Breast epithelium (tissue), 4 donors: ENCODE results near the gene TPD52L1. TPM values are rescaled to one million over a fixed set of nuclear protein-coding genes. Genes with fewer than 3 reads are reported as not detected.

Source experiments
- DNase-seq, 2 donors: peaks; one replicate each; pipeline ENCODE4 v3.0.0-alpha.2; 2019; ENCODE audit warnings: low spot score in 2 of 2
- H3K27ac ChIP-seq, 2 donors: fragments of 200-600 bp; sonication (generic) in 1 of 2; one replicate each; pipeline ENCODE4 v1.5.1; 2016 to 2019; ENCODE audit warnings: mild to moderate bottlenecking in 1 of 2
- H3K27me3 ChIP-seq, 2 donors: fragments of 200-600 bp; sonication (generic) in 1 of 2; one replicate each; pipeline versions ENCODE4 v1.5.1 to v1.6.0; 2017 to 2019; ENCODE audit warnings: control low read depth in 1 of 2, mild to moderate bottlenecking in 1 of 2
- H3K36me3 ChIP-seq: fragments of 200-600 bp; one replicate; pipeline ENCODE4 v1.5.1; 2019
- H3K4me1 ChIP-seq, 2 donors: fragments of 200-600 bp; sonication (generic); one replicate each; pipeline ENCODE4 v1.5.1; 2016 to 2019; ENCODE audit warnings: control low read depth in 1 of 2
- H3K4me3 ChIP-seq, 3 donors: fragments of 200-600 bp; sonication (generic); 1 replicate in 2 of 3; 2 replicates in 1 of 3; pipeline ENCODE4 v1.5.1; 2016 to 2019; ENCODE audit warnings: mild to moderate bottlenecking in 3 of 3, moderate library complexity in 2 of 3
- H3K9me3 ChIP-seq, 2 donors: fragments of 200-600 bp; sonication (generic) in 1 of 2; one replicate each; pipeline ENCODE4 v1.5.1; 2016 to 2019; ENCODE audit warnings: control low read depth in 1 of 2
- POLR2A ChIP-seq: fragments of 450-650 bp; IDR thresholded peaks from one replicate; pipeline ENCODE4 v1.6.1; 2016; ENCODE audit warnings: antibody characterized with exemption, mild to moderate bottlenecking, moderate library complexity
- POLR2AphosphoS5 ChIP-seq, 3 donors: sonication (generic); formaldehyde crosslinking; IDR thresholded peaks; one replicate each; pipeline ENCODE4 v1.6.1; 2017; ENCODE audit warnings: antibody characterized with exemption in 3 of 3
- intact Hi-C: fragments of 100-400 bp; cut with DNase I; formaldehyde crosslinking; loops from one replicate; pipeline ENCODE4 v1.15.1; 2023; ENCODE audit warnings: low total_unique reads
- total RNA-seq, 3 donors: library from RNA; depleted of rRNA; stranded (reverse); fragments of >200 nt; gene quantifications; one replicate each; pipeline ENCODE4 v1.1.0, GENCODE V29; 2016
- TF ChIP-seq, protein P1 (sequence below), 3 donors: fragments of 450-650 bp; IDR thresholded peaks; one replicate each; pipeline ENCODE4 v1.5.1; 2016 to 2017; ENCODE audit warnings: antibody characterized with exemption in 3 of 3, mild to moderate bottlenecking in 3 of 3, moderate library complexity in 3 of 3

Gene TPD52L1
- total RNA-seq, 3 donors from 2014 or later: 27.2 to 266 (median 81.3) TPM

DNA sequence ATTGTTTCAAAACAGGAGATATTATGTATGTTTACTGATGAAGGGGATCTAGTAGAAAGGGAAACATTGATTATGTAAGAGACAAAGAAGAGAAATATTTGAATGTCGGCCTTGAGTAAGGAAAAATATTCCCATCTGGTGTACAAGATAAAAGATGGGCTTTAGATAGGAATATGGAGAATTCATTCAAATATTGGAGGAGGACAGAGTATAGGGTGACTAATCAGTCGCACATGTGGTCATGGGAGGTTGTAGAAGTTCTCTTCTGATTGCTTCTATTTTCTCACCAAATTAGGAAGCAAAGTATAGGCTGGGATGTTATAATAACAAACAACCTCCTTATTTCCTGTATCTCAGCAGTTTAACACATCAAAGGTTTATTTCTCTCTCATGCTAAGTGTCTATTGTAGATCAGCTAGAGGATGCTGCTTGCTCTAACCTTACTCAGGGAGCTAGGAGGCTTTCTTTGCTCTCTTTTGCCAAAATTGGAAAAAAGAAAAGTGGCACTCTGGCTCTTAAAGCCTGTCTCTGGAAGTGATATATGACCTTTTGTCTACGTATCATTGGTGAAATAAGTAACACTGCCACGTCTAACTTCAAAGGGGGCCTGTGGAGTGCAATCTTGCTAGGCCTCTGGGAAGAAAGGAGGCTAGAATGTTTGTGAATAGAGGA lies 149.4 kb downstream of the TPD52L1 start:
- TF ChIP-seq POLR2AphosphoS5 (IDR thresholded peaks at IDR 0.05): no peak
- TF ChIP-seq POLR2A: no peak
- TF ChIP-seq, protein P1, sequence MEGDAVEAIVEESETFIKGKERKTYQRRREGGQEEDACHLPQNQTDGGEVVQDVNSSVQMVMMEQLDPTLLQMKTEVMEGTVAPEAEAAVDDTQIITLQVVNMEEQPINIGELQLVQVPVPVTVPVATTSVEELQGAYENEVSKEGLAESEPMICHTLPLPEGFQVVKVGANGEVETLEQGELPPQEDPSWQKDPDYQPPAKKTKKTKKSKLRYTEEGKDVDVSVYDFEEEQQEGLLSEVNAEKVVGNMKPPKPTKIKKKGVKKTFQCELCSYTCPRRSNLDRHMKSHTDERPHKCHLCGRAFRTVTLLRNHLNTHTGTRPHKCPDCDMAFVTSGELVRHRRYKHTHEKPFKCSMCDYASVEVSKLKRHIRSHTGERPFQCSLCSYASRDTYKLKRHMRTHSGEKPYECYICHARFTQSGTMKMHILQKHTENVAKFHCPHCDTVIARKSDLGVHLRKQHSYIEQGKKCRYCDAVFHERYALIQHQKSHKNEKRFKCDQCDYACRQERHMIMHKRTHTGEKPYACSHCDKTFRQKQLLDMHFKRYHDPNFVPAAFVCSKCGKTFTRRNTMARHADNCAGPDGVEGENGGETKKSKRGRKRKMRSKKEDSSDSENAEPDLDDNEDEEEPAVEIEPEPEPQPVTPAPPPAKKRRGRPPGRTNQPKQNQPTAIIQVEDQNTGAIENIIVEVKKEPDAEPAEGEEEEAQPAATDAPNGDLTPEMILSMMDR (IDR thresholded peaks at IDR 0.05): no peak
- H3K27ac ChIP-seq: no peak overlapping the region
- no peak for DNase-seq
- H3K4me1 ChIP-seq: peaks cover 0 to 11% of the 10 kb centered on the region in 2 donors
- no peaks in the 10 kb centered on the region for H3K9me3 ChIP-seq
- intact Hi-C loops: loop anchor here (10.0 kb wide), 1 partner anchor 452 kb away; no protein-coding TSS in a partner anchor
- no peaks in the 10 kb centered on the region for H3K36me3 ChIP-seq
- no peak overlapping the region for H3K4me3 ChIP-seq
- no peaks in the 10 kb centered on the region for H3K27me3 ChIP-seq

DNA sequence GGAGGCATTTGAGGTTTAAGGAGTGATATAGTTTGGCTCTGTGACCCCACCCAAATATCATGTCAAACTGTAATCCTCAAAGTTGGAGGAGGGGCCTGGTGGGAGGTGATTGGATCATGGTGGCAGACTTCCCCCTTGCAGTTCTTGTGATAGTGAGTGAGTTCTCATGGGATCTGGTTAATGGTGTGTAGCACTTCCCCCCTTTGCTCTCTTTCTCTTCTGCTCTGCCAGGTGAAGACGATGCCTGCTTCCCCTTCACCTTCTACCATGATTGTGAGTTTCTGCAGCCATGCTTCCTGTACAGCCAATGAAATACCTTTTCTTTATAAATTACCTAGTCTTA lies 149.9 kb downstream of the TPD52L1 start:
- no peak overlapping the region for H3K4me3 ChIP-seq
- intact Hi-C loops: loop anchor here (10.0 kb wide), 1 partner anchor 451 kb away; no protein-coding TSS in a partner anchor
- no peak overlapping the region for H3K27ac ChIP-seq
- no peaks in the 10 kb centered on the region for H3K27me3 ChIP-seq
- H3K36me3 ChIP-seq: no peaks in the 10 kb centered on the region
- H3K9me3 ChIP-seq: no peaks in the 10 kb centered on the region
- TF ChIP-seq, protein P1 (IDR thresholded peaks at IDR 0.05): no peak
- H3K4me1 ChIP-seq: peaks cover 0 to 11% of the 10 kb centered on the region in 2 donors
- DNase-seq: no peak

DNA sequence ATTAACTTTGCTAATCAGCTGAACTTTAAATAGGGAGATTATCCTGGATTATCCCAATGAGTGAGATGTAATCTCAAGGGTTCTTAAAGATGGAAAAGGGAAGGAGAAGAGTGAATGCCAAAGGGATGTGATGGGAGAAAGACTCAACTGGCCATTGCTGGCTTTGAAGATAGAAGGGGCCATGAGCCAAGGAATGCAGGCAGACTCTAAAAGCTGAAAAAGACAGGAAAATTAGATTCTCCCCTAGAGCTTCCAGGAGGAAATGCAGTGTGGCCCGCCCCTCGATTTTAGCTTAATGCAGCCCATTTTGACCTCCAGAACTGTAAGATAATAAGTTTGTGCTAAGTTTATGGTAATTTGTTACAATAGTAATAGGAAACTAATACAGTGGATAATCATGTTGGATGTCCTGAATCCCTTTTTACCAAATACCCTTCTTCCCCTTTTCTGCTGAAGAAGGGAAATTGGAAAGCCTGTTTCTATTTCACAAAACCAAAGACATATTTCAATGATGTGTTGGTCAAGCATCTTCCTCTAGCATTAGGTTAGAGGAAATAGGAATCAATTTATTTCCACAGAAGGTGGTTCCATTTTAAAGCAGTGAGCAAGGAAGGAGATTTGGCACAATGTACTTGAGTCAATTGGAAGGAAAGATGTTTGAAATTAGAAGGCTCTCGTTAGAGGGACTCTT lies 151.5 kb downstream of the TPD52L1 start:
- H3K27ac ChIP-seq: peak overlapping the region in 1 of 2 donors; percentile 29

DNA sequence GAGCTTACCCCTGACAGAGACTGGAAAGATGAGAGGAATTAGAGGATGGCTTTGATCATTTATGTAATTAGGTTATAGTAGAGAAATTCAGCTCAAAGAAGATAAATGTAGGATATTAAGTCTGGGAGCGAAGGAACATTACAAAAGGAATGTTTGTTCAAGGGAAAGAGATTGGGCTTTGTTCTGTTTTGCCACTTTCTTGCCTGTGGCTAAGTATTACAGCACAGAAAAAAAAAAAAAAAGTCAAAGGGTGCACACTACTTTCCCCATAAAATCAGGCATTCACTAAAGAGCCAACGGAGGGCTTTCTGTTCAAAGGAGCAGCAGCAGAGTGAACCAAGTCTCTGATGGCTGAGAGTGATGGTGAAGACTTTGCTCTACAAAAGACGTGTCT lies 153.2 kb downstream of the TPD52L1 start:
- H3K27me3 ChIP-seq: no peaks in the 10 kb centered on the region
- H3K27ac ChIP-seq: peak overlapping the region in 1 of 2 donors; percentile 45
- H3K9me3 ChIP-seq: no peaks in the 10 kb centered on the region
- no peak for DNase-seq
- H3K4me1 ChIP-seq: no peaks in the 10 kb centered on the region
- intact Hi-C loops: loop anchor here (10.0 kb wide), 1 partner anchor 448 kb away; no protein-coding TSS in a partner anchor
- no peak overlapping the region for H3K4me3 ChIP-seq
- TF ChIP-seq POLR2AphosphoS5 (IDR thresholded peaks at IDR 0.05): no peak
- no peak for TF ChIP-seq POLR2A
- TF ChIP-seq, protein P1 (IDR thresholded peaks at IDR 0.05): no peak
- H3K36me3 ChIP-seq: no peaks in the 10 kb centered on the region

More for the DNA sequence above, 151.5 kb downstream of the TPD52L1 start:
- TF ChIP-seq POLR2A: no peak
- TF ChIP-seq, protein P1 (IDR thresholded peaks at IDR 0.05): no peak
- TF ChIP-seq POLR2AphosphoS5 (IDR thresholded peaks at IDR 0.05): no peak
- no peaks in the 10 kb centered on the region for H3K27me3 ChIP-seq
- no peak overlapping the region for H3K4me3 ChIP-seq
- DNase-seq: no peak
- intact Hi-C loops: loop anchor here (10.0 kb wide), 1 partner anchor 450 kb away; no protein-coding TSS in a partner anchor
- no peaks in the 10 kb centered on the region for H3K36me3 ChIP-seq
- peaks cover 0 to 8% of the 10 kb centered on the region in 2 donors for H3K4me1 ChIP-seq
- H3K9me3 ChIP-seq: no peaks in the 10 kb centered on the region
